Activated T-cell treated with anti-CD3 and anti-CD28 coated beads, Interleukin-2, amount 50 U/mL, for 24 hours (primary cell): Measurements from ENCODE around the gene HHIPL1.
"Not testable (repeated sequence)": the region's sequence is repeated elsewhere in the genome, so short reads cannot be mapped to it uniquely, and the experiment has no call there.

Experiments used
- DNase-seq: peaks from one replicate; pipeline ENCODE4 v3.0.0-alpha.2; 2020
- H3K27ac Mint-ChIP-seq: 2 replicates; pipeline ENCODE4 v1.8.0; 2020; ENCODE audit warnings: mild to moderate bottlenecking, mixed read lengths
- H3K27me3 Mint-ChIP-seq: 2 replicates; pipeline ENCODE4 v1.8.0; 2020; ENCODE audit warnings: mixed read lengths
- H3K36me3 Mint-ChIP-seq: 2 replicates; pipeline ENCODE4 v1.8.0; 2020; ENCODE audit warnings: low read depth, mixed read lengths
- H3K4me1 Mint-ChIP-seq: 2 replicates; pipeline ENCODE4 v1.8.0; 2020; ENCODE audit warnings: low read depth, mixed read lengths
- H3K4me3 Mint-ChIP-seq: 2 replicates; pipeline ENCODE4 v1.8.0; 2020; ENCODE audit warnings: mild to moderate bottlenecking, moderate library complexity, mixed read lengths
- H3K9me3 Mint-ChIP-seq: 2 replicates; pipeline ENCODE4 v1.8.0; 2020; ENCODE audit warnings: mixed read lengths

HHIPL1 gene

DNA sequence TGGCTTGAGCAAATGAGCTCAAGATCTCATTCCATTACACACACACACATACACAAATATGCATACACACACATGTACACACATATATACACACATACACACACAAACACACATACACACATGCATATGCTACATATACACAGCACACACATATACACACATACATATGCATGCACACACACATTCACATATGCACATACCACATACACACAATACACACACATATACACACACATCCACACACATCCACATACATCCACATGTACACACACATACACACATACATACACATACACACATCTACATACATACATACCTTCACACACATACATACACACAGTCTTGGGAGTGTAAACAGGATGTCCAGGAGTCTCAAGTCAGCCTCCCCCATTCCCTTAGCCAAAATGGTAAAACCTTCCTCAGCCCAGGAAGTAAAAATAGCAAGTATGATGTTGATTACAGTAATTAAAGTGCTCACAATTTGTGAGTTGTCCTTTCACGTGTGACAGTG, 12.8 kb downstream of the HHIPL1 start:
- Mint-ChIP-seq H3K27ac (no peak overlapping the region), H3K9me3 (no peaks in the 10 kb centered on the region), H3K4me1 (peaks cover 7% of the 10 kb centered on the region), H3K36me3 (no peaks in the 10 kb centered on the region), H3K4me3 (no peak overlapping the region), H3K27me3 (peaks cover 79% of the 10 kb centered on the region)
- no peak for DNase-seq

DNA sequence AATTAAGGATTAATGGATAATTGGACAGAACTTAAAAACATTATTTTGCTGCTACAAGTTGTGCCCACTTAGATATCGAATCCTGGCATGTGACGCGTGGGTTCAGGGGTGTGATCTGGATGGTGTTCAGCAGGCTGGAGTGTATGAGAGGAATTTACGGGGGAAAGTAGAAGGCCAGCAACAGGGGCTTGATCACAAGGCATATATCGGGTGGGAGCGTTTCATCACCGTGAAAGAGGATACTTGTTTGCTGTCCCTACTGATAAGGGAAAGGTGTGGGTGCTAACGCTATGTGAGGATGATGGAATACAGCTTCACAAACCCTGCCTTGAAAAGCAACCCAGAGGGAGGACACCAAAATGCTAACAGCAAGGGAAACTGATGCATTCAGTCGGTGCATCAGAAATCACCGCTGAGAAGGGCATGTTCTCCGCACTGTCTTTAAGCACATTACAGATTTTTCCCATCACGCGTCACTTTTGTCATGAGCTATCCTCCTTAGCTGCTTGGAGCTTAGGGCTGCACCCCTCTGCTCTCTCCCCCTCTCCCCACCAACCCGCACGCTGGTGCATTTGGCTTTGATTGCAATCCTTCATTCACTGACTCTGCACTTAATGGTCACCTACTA, 13.4 kb downstream of the HHIPL1 start:
- Mint-ChIP-seq H3K27ac (no peak overlapping the region), H3K4me1 (peaks cover 7% of the 10 kb centered on the region), H3K4me3 (no peak overlapping the region), H3K9me3 (no peaks in the 10 kb centered on the region), H3K27me3 (peaks cover 83% of the 10 kb centered on the region), H3K36me3 (no peaks in the 10 kb centered on the region)
- DNase-seq: no peak

DNA sequence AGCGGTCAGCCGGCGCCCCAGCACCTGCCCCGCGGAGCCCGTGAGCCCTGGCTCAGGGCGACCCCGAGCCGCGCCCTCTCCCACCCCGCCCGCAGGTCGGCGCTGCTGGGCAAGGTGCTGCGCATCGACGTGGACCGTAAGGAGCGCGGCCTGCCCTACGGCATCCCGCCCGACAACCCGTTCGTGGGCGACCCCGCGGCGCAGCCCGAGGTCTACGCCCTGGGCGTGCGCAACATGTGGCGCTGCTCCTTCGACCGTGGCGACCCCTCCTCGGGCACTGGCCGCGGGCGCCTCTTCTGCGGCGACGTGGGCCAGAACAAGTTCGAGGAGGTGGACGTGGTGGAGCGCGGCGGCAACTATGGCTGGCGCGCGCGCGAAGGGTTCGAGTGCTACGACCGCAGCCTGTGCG, 14.4 kb downstream of the HHIPL1 start:
- Mint-ChIP-seq H3K27ac (no peak overlapping the region), H3K4me1 (peaks cover 7% of the 10 kb centered on the region), H3K4me3 (no peak overlapping the region), H3K9me3 (no peaks in the 10 kb centered on the region), H3K36me3 (no peaks in the 10 kb centered on the region), H3K27me3 (peaks cover 79% of the 10 kb centered on the region)
- DNase-seq: no peak

GRCh38 chr14:99660006-99660566, 15.2 kb downstream of the HHIPL1 start:
- DNase-seq: no peak
- no peak overlapping the region for H3K27ac Mint-ChIP-seq
- H3K27me3 Mint-ChIP-seq: peaks cover 71% of the 10 kb centered on the region
- no peaks in the 10 kb centered on the region for H3K36me3 Mint-ChIP-seq
- no peaks in the 10 kb centered on the region for H3K9me3 Mint-ChIP-seq
- no peak overlapping the region for H3K4me3 Mint-ChIP-seq
- peaks cover 7% of the 10 kb centered on the region for H3K4me1 Mint-ChIP-seq

GRCh38 chr14:99660794-99661193, 15.9 kb downstream of the HHIPL1 start:
- H3K4me3 Mint-ChIP-seq: no peak overlapping the region
- DNase-seq: no peak
- no peaks in the 10 kb centered on the region for H3K36me3 Mint-ChIP-seq
- no peak overlapping the region for H3K27ac Mint-ChIP-seq
- no peaks in the 10 kb centered on the region for H3K9me3 Mint-ChIP-seq
- H3K27me3 Mint-ChIP-seq: peaks cover 65% of the 10 kb centered on the region
- H3K4me1 Mint-ChIP-seq: peaks cover 7% of the 10 kb centered on the region

DNA sequence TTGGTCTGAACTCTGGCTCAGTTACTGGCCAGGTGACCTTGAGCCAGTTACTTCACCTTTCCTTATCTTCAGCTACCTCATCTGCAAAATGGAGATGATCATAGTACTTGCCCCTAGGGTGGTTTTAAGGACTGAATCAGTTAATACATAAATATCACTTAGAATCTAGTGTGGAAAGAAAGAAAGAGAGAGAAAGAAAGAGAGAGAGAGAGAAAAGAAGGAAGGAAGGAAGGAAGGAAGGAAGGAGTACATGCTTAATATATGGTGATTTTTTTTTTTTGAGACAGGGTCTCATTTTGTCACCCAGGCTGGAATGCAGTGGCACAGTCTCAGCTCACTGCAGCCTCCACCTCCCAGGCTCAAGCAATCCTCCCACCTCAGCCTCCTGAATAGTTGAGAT, 16.3 kb downstream of the HHIPL1 start:
- not testable (repeated sequence) for H3K36me3 Mint-ChIP-seq, H3K27ac Mint-ChIP-seq, DNase-seq, H3K9me3 Mint-ChIP-seq, H3K4me3 Mint-ChIP-seq, H3K4me1 Mint-ChIP-seq
- peaks cover 61% of the 10 kb centered on the region for H3K27me3 Mint-ChIP-seq

- Mint-ChIP-seq H3K4me3 (no peak overlapping the region), H3K4me1 (peaks cover 7% of the 10 kb centered on the region), H3K9me3 (no peaks in the 10 kb centered on the region), H3K27me3 (peaks cover 52% of the 10 kb centered on the region), H3K27ac (no peak overlapping the region), H3K36me3 (no peaks in the 10 kb centered on the region)
- DNase-seq: no peak
Observed at GRCh38 chr14:99662846-99663245, 17.9 kb downstream of the HHIPL1 start.

GRCh38 chr14:99663386-99664057, 18.6 kb downstream of the HHIPL1 start:
- peaks cover 7% of the 10 kb centered on the region for H3K4me1 Mint-ChIP-seq
- H3K27me3 Mint-ChIP-seq: peaks cover 46% of the 10 kb centered on the region
- DNase-seq: no peak
- H3K9me3 Mint-ChIP-seq: no peaks in the 10 kb centered on the region
- no peak overlapping the region for H3K27ac Mint-ChIP-seq
- H3K36me3 Mint-ChIP-seq: no peaks in the 10 kb centered on the region
- no peak overlapping the region for H3K4me3 Mint-ChIP-seq

DNA sequence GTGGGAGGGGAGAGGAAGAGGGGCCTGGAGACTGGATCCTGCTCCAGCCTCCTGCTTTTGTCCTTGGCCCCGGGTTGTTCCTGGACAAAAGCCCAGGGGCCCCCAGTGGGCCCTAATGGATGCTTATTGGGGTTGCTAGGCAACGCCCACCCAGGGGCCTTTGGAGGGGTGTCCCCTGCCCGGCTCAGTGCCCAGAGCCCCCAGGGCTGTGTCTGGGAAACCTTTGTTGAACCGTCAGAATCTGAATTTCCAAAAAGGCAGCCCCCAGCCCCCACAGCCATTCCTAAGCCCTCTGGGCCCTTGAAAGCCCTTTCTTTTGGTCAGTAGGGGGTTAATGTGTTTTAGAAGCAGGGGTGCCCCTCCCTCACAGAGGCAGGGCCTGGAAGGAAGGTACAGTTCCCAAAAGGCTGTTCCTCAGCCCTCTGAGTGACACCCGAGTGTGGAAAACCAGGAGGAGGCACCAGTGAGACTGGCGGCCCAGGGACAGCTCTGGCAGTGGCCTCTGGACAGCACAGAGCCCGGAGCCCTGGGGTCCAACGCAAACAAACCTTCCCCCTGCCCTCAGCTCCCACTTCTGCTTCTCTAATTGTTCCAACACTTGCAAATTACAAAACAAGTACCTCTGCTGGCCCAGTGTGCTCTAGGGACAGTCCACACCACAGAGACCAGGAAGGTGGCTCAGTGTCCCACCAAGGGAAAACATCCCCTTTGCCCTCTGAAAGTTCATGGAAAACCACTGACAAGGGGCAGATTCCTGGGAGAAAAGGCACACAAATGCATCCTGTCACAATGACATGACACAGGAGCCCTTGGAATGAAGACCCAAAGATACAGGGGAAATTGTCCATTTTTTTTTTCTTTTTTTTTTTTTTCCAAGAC, 19.4 kb downstream of the HHIPL1 start:
- Mint-ChIP-seq H3K9me3 (no peaks in the 10 kb centered on the region), H3K4me1 (peaks cover 5% of the 10 kb centered on the region), H3K4me3 (no peak overlapping the region), H3K27ac (no peak overlapping the region), H3K27me3 (peaks cover 40% of the 10 kb centered on the region), H3K36me3 (no peaks in the 10 kb centered on the region)
- no peak for DNase-seq

- Mint-ChIP-seq H3K27me3 (peaks cover 38% of the 10 kb centered on the region), H3K27ac (no peak overlapping the region), H3K4me3 (no peak overlapping the region)
Observed at GRCh38 chr14:99664937-99665273, 20.0 kb downstream of the HHIPL1 start.

GRCh38 chr14:99666533-99666932, 21.6 kb downstream of the HHIPL1 start:
- DNase-seq: no peak
- H3K27me3 Mint-ChIP-seq: peaks cover 22% of the 10 kb centered on the region
- no peak overlapping the region for H3K27ac Mint-ChIP-seq
- H3K36me3 Mint-ChIP-seq: no peaks in the 10 kb centered on the region
- no peaks in the 10 kb centered on the region for H3K4me1 Mint-ChIP-seq
- no peaks in the 10 kb centered on the region for H3K9me3 Mint-ChIP-seq
- H3K4me3 Mint-ChIP-seq: no peak overlapping the region

More at GRCh38 chr14:99664937-99665273, 20.0 kb downstream of the HHIPL1 start:
- DNase-seq: no peak
- Mint-ChIP-seq H3K4me1 (peaks cover 5% of the 10 kb centered on the region), H3K36me3 (no peaks in the 10 kb centered on the region), H3K9me3 (no peaks in the 10 kb centered on the region)

GRCh38 chr14:99667045-99667444, 22.1 kb downstream of the HHIPL1 start:
- H3K4me1 Mint-ChIP-seq: no peaks in the 10 kb centered on the region
- H3K27me3 Mint-ChIP-seq: peaks cover 16% of the 10 kb centered on the region
- no peak for DNase-seq
- H3K9me3 Mint-ChIP-seq: no peaks in the 10 kb centered on the region
- H3K27ac Mint-ChIP-seq: no peak overlapping the region
- no peak overlapping the region for H3K4me3 Mint-ChIP-seq
- H3K36me3 Mint-ChIP-seq: no peaks in the 10 kb centered on the region

GRCh38 chr14:99667821-99668220, 22.9 kb downstream of the HHIPL1 start:
- Mint-ChIP-seq H3K9me3 (no peaks in the 10 kb centered on the region), H3K27ac (no peak overlapping the region), H3K27me3 (peaks cover 14% of the 10 kb centered on the region), H3K36me3 (no peaks in the 10 kb centered on the region), H3K4me1 (peaks cover 4% of the 10 kb centered on the region), H3K4me3 (no peak overlapping the region)
- DNase-seq: no peak
